NB4 (cell line): ENCODE data around the gene CLMN.
A peak's percentile ranks its signal among the peaks of the same experiment; 100 is the strongest.

Source experiments
- DNase-seq: peaks from one replicate; pipeline ENCODE4 v3.0.0; 2010; ENCODE audit warnings: low read depth
- H3K4me3 ChIP-seq: one replicate; pipeline ENCODE4 v1.5.1; 2011; ENCODE audit warnings: mild to moderate bottlenecking, low read depth, low read length, moderate library complexity
- MYC ChIP-seq: IDR thresholded peaks from 2 replicates; pipeline ENCODE4 v1.6.1; 2011; ENCODE audit warnings: low read depth, low read length
- POLR2A ChIP-seq: IDR thresholded peaks from 2 replicates; pipeline ENCODE4 v1.6.1; 2011; ENCODE audit warnings: mild to moderate bottlenecking; ENCODE audit not compliant: insufficient read length; ENCODE audit errors: extremely low read depth
- TF ChIP-seq, protein P1 (sequence below): IDR thresholded peaks from 2 replicates; pipeline ENCODE4 v1.6.1; 2011; ENCODE audit warnings: low read depth, low read length
- TF ChIP-seq, protein P2 (sequence below): IDR thresholded peaks from one replicate; pipeline ENCODE4 v1.5.1; 2012; ENCODE audit warnings: low read depth, low read length

The CLMN gene

DNA sequence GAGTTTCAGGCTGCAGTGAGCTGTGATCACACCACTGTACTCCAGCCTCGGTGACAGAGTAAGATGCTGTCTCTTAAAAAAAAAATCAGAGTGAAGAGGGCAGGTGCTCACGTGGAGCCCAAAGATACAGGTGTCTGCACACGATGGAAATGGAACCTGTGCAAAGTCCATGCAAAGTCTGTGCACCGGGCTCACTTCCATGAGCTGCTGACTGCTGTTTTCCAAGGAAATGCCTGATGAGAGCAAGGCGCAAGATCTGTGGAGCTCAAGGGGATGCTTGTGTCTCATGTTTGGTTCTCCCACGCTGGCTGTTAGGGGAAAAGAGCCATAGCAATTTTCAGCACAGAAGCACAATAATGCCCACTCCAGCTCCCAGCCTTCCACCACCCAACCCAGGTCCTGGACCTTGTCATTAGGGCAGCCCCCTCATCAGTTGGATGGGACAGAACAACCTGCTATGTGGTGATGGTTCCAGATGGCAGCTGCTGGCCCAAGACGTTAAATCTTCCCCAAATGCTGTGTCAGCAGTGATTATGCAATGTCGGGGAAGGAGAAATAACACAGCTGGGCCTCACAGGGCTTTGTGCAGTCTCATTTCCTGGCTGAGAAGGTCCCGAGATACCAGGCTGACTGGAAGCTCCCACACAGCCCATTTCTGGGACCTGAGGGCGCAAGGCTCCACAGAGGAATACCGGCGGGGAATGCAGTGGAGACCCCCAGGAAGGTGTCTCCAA lies 134.5 kb downstream of the CLMN start:
- TF ChIP-seq MYC (0 out of 2 replicates have a peak, but pooled peaks have one; percentile 54), POLR2A (peak; percentile 37)
- TF ChIP-seq, protein P1, sequence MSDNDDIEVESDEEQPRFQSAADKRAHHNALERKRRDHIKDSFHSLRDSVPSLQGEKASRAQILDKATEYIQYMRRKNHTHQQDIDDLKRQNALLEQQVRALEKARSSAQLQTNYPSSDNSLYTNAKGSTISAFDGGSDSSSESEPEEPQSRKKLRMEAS, result peak; percentile 50
- TF ChIP-seq, protein P2, sequence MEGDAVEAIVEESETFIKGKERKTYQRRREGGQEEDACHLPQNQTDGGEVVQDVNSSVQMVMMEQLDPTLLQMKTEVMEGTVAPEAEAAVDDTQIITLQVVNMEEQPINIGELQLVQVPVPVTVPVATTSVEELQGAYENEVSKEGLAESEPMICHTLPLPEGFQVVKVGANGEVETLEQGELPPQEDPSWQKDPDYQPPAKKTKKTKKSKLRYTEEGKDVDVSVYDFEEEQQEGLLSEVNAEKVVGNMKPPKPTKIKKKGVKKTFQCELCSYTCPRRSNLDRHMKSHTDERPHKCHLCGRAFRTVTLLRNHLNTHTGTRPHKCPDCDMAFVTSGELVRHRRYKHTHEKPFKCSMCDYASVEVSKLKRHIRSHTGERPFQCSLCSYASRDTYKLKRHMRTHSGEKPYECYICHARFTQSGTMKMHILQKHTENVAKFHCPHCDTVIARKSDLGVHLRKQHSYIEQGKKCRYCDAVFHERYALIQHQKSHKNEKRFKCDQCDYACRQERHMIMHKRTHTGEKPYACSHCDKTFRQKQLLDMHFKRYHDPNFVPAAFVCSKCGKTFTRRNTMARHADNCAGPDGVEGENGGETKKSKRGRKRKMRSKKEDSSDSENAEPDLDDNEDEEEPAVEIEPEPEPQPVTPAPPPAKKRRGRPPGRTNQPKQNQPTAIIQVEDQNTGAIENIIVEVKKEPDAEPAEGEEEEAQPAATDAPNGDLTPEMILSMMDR, result no peak
- H3K4me3 ChIP-seq, result peak overlapping the region; percentile 59
- DNase-seq, result peak; percentile 93

DNA sequence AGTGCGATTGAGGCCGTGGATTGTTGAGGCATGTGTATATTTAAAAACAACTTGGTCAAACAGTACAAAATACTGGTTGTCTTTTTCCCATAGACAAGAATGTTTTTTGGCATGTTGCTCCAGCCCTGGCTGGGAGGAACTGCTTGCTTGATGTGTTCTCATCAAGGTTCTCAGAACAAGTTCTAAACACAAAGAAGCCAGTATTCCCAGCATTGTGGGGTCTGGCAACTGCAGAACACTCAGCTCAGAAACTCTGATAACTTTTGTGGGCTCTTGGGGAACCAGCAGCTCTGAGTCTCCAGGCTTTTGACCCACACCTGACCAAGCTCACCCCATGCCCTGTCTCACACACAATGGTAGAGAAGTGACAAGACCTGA lies 135.3 kb downstream of the CLMN start:
- no peak for TF ChIP-seq MYC
- no peak for TF ChIP-seq POLR2A
- TF ChIP-seq, protein P2, result no peak
- TF ChIP-seq, protein P1, result no peak

DNA sequence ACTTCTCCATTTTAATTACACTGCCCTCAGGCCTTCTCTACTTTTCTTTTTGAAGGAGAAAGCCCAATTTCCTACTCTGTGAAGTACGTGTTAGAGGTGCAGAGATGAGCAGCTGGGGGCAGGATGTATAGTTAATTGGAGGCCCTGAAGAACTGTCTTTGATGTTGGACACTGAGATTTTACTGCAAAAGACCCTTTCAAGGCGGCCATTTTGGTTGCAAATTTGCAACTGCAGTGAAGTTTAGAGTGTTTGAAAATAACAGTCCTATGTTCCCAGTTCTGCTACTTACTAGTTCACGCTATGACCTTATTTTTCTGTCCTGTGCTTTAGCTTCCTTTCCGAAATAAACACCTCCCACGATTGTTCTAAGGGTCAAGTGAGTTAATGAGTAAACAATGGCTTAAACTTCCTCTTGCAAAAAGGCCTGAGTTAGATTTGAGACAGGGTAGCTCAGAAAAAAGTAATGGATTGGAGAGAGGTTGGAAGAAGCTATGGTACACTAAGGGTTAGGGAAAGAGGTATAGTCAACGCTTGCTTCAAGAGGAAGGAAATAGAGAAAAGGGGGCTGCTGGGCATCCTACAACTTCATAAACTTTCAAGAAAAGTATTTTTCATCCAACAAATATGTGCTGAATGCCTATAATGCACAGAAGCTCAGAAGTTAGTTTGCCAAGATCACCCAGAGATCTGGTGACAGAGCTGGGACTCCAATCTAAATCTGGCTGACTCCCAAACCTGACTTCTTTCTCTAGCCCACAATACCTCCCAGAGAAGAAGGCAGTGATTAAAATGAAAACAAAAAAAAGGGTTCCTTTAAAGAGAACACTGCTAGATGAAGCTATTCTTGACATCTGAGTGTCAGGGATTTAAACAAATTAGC lies 135.9 kb downstream of the CLMN start:
- no peak overlapping the region for H3K4me3 ChIP-seq
- DNase-seq, result peak; percentile 28
- TF ChIP-seq MYC, result no peak
- TF ChIP-seq, protein P2, result no peak
- no peak for TF ChIP-seq POLR2A
- TF ChIP-seq, protein P1, result no peak

More for the DNA sequence above, 135.3 kb downstream of the CLMN start:
- H3K4me3 ChIP-seq, result no peak overlapping the region
- DNase-seq, result no peak

DNA sequence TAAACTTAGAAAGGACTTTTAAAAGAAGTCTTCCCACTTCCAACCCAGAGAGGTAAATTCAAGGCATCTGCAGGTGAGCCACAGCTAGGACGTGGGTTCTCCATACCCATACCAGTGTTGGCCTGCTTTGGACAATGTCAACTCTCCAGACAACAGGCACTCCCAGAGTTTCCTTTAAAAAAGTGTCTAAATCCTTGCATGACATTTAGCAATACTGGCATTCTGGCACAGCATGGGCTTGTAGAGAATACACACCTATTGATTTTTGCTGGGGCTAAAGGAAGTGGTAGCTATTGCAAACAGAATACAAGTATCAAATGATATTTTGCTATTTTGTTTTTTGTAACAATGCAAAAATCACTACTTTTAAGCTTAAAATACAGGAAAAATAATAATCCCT lies 136.6 kb downstream of the CLMN start:
- no peak overlapping the region for H3K4me3 ChIP-seq
- TF ChIP-seq, protein P1, result no peak
- TF ChIP-seq, protein P2, result no peak
- TF ChIP-seq MYC (no peak), POLR2A (no peak)
- DNase-seq, result no peak

DNA sequence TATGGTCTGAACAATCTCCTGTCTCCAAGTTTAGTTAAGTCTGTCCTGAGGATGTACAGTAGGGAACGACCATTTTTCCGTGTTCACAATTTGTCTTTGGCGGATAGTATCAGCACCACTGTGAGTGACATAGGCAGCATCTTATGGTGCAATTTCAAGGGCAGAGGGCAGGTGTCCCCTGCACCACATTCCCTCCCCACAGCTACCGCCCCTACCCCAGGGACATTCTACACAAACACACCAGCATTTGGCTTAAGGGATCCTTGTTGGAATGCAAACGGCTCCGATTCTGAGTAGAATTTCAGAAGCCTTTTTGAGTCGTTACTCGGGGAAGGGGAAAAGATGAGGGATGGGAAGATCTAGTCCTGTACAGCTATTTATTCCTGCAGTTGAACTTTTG lies 137.3 kb downstream of the CLMN start:
- TF ChIP-seq, protein P2, result no peak
- TF ChIP-seq MYC (no peak), POLR2A (no peak)
- TF ChIP-seq, protein P1, result no peak
- DNase-seq, result no peak
- H3K4me3 ChIP-seq, result no peak overlapping the region
